BLaER1 (cell line): ENCODE results near the gene NPAS1.
A peak's percentile ranks its signal among the peaks of the same experiment; 100 is the strongest.

Source experiments
- H3K27ac ChIP-seq: shearing (Covaris generic); formaldehyde crosslinking; 2 replicates; pipeline ENCODE4 v1.8.1; 2022
- H3K27me3 ChIP-seq: shearing (Covaris generic); formaldehyde crosslinking; 2 replicates; pipeline ENCODE4 v1.8.1; 2022
- H3K36me3 ChIP-seq: shearing (Covaris generic); formaldehyde crosslinking; 2 replicates; pipeline ENCODE4 v1.8.1; 2022
- H3K4me1 ChIP-seq: shearing (Covaris generic); formaldehyde crosslinking; 2 replicates; pipeline ENCODE4 v1.8.1; 2022
- H3K4me2 ChIP-seq: shearing (Covaris generic); formaldehyde crosslinking; 2 replicates; pipeline ENCODE4 v1.8.1; 2022
- H3K4me3 ChIP-seq: shearing (Covaris generic); formaldehyde crosslinking; 2 replicates; pipeline ENCODE4 v1.8.1; 2022
- H3K9ac ChIP-seq: shearing (Covaris generic); formaldehyde crosslinking; 2 replicates; pipeline ENCODE4 v1.8.1; 2022
- H3K9me3 ChIP-seq: shearing (Covaris generic); formaldehyde crosslinking; 2 replicates; pipeline ENCODE4 v1.8.1; 2022
- H4K20me1 ChIP-seq: shearing (Covaris generic); formaldehyde crosslinking; 2 replicates; pipeline ENCODE4 v1.8.1; 2022
- Cebpa-rat ChIP-seq: shearing (Covaris generic); IDR thresholded peaks from 2 replicates; pipeline ENCODE4 v1.8.1; 2022

NPAS1 gene

DNA sequence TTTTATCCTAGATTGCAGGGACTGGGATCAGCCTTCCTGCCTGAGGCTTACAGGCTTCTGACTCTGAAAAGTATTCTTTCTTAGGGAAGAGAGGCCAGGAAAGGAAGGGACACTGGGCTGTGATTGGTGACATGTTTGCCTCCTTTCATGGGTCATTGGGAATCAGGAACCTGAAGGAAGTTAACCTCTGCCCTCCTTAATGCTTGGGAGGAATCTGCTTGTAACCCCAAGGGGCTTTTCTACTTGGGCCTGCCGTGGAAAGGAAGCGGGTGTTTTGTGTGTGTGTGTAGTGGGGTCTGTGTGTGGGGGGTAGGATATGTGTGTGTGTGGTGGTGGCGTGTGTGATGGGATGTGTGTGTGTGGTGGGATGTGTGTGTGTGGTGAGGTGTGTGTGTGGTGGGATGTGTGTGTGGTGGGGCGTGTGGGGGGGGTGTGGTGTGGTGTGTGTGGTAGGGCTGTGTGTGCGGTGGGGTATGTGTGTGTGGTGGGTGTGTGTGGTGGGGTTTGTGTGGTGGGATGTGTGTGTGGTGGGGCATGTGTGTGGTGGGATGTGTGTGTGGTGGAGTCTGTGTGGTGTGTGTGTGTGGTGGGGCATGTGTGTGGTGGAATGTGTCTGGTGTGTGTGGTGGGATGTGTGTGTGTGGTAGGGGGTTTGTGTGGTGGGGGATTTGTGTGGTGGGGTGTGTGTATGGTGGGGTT lies 41.3 kb upstream of the NPAS1 start:
- peaks cover 76% of the 10 kb centered on the region for H3K4me1 ChIP-seq
- no peak overlapping the region for H3K4me3 ChIP-seq
- no peak for TF ChIP-seq Cebpa-rat
- peaks cover 37% of the 10 kb centered on the region for H3K36me3 ChIP-seq
- peak overlapping the region; percentile 55 for H3K27ac ChIP-seq
- peak overlapping the region; percentile 20; the same call in 1 of the 2 replicates for H3K9ac ChIP-seq
- peaks cover 98% of the 10 kb centered on the region for H4K20me1 ChIP-seq
- no peaks in the 10 kb centered on the region for H3K9me3 ChIP-seq
- peak overlapping the region; percentile 76 for H3K4me2 ChIP-seq
- no peaks in the 10 kb centered on the region for H3K27me3 ChIP-seq

DNA sequence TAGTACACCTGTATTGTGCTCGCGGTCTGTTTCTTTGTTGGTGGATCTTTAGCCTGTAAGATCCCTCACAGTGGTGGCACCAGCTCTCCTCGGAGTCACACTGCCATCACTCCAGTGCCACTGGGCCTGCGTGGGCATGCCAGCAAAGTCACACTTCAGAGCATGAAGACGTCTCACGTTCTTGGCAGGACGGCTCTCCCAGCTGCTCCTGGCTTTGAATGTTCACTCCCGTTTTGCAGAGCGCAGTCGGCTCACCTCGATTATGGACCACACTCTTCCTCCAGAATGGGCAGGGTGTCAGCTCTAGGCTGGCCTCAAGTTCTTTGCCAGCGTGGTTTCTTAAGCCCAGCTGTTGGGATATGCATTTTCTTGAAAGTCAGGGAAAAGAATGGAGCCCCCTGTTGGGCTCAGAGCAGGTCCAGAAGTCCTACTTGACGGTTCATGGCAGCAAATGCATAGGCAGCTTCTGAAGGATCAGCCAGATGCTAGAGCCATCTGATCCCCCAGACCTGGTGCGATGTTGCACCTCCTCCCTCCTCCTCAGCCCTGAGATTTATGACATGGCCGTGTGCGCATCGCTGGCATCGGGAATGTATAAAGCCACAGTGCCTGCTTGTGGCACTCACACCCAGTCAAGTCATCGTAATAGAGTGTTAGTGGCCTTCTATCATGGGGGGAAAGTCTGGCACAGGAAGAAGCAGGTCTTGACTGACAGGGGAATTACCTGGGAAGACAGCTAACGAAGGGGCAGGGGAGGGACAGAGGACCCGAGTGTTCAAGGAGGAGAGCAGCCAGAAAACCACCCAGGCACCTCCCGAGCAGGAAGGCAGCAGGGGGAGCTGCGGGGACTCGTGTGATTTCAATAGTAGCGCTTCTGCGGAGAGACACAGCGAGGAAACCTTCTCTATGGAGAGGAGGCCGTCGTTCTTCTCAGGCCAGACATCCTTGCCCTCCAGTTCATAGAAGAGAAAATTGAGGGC lies 40.2 kb upstream of the NPAS1 start:
- Histone ChIP-seq H3K4me3 (no peak overlapping the region), H3K36me3 (peaks cover 27% of the 10 kb centered on the region), H4K20me1 (peaks cover 97% of the 10 kb centered on the region), H3K9ac (no peak overlapping the region), H3K27me3 (no peaks in the 10 kb centered on the region), H3K4me1 (peaks cover 68% of the 10 kb centered on the region), H3K9me3 (no peaks in the 10 kb centered on the region), H3K4me2 (no peak overlapping the region), H3K27ac (no peak overlapping the region)
- no peak for TF ChIP-seq Cebpa-rat

DNA sequence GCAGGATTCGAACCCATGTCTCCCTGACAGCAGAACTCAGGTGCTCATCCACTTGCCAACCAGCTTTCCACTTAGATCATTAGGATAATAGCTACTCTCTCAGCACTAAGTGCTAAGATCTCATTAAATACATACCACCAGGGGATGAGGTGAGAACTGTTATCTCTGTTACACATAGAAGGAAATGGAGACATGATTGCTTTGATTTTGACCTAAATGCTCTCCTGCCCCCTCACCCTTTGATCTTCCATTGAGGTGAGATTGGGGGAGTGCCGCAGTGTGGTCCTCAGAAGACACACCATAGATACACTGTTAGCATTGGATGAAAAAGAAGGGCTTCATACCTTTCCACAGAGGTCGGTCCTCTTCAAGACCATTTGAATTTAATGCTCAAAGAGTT lies 38.9 kb upstream of the NPAS1 start:
- Histone ChIP-seq H3K9ac (no peak overlapping the region), H3K36me3 (peaks cover 34% of the 10 kb centered on the region), H3K4me2 (peak overlapping the region; percentile 38)

DNA sequence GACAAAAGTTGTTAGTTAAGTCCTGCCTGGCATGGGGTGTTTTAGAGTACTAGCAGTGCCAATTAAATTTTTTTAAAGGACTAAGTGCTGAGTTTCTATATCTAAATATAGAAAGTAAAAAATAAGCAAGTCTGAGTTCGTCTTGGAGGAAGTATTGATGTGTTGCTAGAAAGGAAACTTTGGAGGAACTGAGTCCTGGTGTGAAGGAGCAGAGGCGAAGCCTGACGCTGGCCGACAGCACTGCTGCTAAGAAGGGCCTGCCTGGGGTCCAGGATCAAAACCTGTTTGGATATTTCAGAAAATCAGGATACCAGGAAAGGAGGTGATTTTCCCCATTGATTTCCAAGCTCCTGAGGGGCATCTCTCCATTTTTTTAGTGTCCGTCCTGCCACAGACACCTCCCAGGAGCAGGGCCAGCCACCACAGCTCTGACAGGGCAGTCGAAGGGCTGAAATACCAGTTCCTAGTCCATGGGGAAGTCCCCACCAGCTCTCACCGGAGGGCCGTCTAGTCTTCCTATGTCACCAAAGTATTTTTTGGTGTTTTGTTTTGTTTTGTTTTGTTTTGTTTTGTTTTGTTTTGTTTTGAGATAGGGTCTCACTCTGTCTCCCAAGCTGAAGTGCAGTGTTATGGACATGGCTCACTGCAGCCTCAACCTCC lies 38.2 kb upstream of the NPAS1 start:
- Histone ChIP-seq H4K20me1 (peaks cover 95% of the 10 kb centered on the region), H3K27me3 (no peaks in the 10 kb centered on the region), H3K4me2 (peak overlapping the region; percentile 38), H3K9me3 (no peaks in the 10 kb centered on the region), H3K27ac (no peak overlapping the region), H3K36me3 (peaks cover 39% of the 10 kb centered on the region), H3K4me3 (no peak overlapping the region), H3K4me1 (peaks cover 48% of the 10 kb centered on the region), H3K9ac (no peak overlapping the region)
- no peak for TF ChIP-seq Cebpa-rat

More for the DNA sequence above, 38.9 kb upstream of the NPAS1 start:
- Histone ChIP-seq H3K9me3 (no peaks in the 10 kb centered on the region), H3K4me3 (no peak overlapping the region), H3K4me1 (peaks cover 55% of the 10 kb centered on the region), H4K20me1 (peaks cover 97% of the 10 kb centered on the region), H3K27ac (no peak overlapping the region), H3K27me3 (no peaks in the 10 kb centered on the region)
- no peak for TF ChIP-seq Cebpa-rat

DNA sequence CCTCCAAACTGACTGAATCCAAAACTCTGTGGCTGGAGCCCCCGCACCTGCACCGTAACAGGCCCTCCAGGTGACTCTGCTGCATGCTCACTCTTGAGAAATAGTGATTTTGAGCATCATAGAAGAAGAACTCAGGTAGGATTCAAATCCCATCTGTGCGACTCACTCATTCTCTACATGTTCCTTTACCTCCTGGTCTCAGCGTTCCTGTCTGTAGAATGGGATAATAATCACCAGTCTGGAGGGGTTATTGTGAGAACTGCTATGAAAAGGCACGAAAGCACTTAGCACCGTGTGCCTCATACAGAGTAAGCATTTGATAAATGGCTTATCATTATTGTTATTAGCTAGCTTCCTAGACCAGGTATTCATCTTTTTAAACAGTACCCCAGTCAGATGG lies 36.5 kb upstream of the NPAS1 start:
- H3K36me3 ChIP-seq, result peaks cover 51% of the 10 kb centered on the region
- H4K20me1 ChIP-seq, result peaks cover 83% of the 10 kb centered on the region
- no peak for TF ChIP-seq Cebpa-rat
- H3K4me2 ChIP-seq, result no peak overlapping the region
- no peaks in the 10 kb centered on the region for H3K27me3 ChIP-seq
- no peaks in the 10 kb centered on the region for H3K9me3 ChIP-seq
- peaks cover 32% of the 10 kb centered on the region for H3K4me1 ChIP-seq
- H3K27ac ChIP-seq, result no peak overlapping the region
- no peak overlapping the region for H3K9ac ChIP-seq
- H3K4me3 ChIP-seq, result no peak overlapping the region

DNA sequence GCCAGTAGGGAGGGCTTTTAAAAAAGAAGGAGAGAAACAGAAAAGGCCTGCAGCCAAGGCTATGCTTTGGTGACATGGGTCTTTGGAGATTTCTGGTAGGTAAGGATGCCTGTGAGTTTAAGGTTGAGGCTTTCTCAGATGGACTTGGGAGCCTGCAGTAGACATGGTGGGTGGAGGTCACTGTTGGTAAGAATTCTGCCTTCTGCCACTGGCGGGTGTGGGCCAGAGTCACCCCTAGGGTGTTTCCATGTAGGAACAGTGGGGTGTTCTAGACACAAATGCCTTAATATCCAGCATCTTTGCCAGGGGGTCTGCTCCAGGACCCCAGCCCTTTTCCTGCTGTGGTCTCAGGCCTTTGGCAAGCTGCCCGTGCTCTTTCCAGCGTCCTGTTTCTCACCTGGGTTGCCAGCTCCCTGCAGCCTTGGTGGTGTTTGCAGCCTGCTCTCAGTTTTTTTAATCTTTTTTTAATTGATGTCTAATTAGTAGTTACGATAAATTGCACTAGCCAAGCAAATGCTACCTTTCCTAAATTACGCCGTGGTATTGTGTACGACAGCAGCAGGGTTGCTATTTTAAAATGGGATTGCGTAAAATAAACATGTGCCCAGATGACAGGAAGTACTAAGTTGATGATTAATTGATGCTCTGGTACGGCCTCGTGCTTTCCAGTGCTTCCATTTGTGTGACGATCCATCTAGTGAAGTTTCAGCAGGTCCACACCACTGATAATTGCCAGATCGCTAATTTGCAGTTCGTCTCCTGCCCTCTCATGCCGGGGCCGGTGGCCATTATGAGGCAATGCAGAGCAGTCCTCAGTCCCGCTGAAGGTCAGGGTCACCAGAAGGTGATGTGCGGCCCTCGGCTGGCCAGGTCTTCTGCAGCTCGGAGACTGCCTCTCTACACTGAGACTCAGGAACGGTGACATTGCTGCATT lies 35.3 kb upstream of the NPAS1 start:
- Histone ChIP-seq H3K27ac (no peak overlapping the region), H3K9ac (no peak overlapping the region), H3K4me3 (no peak overlapping the region), H3K9me3 (no peaks in the 10 kb centered on the region), H4K20me1 (peaks cover 83% of the 10 kb centered on the region), H3K4me1 (peaks cover 25% of the 10 kb centered on the region), H3K36me3 (peaks cover 63% of the 10 kb centered on the region), H3K27me3 (no peaks in the 10 kb centered on the region), H3K4me2 (no peak overlapping the region)
- TF ChIP-seq Cebpa-rat, result no peak

DNA sequence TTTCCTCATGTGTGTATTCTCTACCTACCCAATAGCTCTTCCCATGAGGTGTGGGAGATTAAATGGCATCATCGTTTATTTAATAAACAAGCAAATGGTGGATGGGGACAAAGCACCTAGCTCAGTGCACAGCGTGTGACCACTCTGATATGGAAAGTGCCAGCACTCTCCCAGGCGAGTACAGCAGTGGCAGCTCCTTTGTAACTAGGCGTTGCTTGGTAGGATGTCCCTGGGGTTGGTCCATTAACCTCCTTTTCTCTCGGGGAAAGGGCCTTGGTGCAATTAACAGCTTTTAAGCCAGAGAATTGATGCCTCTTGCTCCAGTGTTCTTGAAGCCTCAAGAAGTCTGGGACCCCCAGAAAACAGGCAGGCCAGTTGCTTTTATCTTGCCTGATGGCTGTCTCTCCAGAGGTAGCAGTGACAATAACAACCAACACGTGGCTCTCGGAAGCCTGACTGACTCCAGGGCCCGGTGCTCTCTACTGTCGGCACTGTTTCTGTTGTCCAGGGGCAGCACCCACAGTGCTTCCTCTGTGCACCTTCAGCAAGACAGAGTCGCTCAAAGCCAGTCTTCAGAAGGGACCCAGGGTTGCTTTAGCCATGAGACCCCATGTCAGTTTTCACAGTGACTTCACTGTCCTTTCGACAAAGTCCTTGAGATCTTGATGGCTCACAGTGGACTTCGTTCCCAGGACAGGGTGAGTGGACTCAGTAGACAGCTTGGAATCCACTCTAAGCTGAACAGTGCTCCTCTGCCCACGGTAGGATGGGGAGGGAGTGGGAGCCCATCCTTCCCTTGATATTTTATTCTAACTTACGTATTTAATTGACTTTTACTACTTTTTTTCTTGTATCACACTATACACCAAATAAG lies 33.9 kb upstream of the NPAS1 start:
- no peak overlapping the region for H3K4me3 ChIP-seq
- H3K27me3 ChIP-seq, result no peaks in the 10 kb centered on the region
- no peak overlapping the region for H3K4me2 ChIP-seq
- H3K27ac ChIP-seq, result no peak overlapping the region
- H3K9me3 ChIP-seq, result no peaks in the 10 kb centered on the region
- H3K4me1 ChIP-seq, result peaks cover 17% of the 10 kb centered on the region
- no peak for TF ChIP-seq Cebpa-rat
- no peak overlapping the region for H3K9ac ChIP-seq
- peaks cover 69% of the 10 kb centered on the region for H3K36me3 ChIP-seq
- peaks cover 83% of the 10 kb centered on the region for H4K20me1 ChIP-seq

DNA sequence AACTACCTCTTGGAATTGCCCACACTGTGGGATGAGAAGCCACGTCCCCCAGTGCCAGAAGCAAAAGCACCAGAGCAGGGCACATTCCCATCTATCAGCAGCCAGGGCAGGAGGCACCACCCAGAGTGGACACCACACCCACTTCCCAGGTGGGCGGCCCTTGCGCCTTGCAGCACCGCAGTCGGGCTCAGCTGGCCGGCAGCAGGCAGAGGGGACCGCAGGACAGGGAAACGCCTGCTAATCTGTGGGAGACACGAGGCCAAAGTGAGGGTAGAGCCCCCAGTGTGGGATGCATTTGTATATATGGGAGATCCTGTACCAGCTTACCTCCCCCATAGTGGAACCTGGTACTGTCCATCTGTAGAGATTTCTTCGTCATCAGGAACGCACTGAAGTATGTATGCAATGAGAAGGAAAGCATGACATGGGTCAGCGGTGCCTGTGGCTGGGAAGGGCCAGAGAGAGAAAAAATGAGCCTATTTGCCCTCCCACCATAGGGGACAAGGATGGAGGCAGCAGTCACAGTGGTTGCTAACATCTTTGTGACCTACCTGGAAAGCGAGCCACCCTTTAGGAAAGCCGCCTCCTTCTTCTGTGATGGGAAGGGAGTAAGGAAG lies 30.9 kb upstream of the NPAS1 start:
- H3K36me3 ChIP-seq, result peaks cover 86% of the 10 kb centered on the region

More for the DNA sequence above, 30.9 kb upstream of the NPAS1 start:
- Histone ChIP-seq H4K20me1 (peaks cover 81% of the 10 kb centered on the region), H3K27ac (no peak overlapping the region), H3K4me1 (peaks cover 16% of the 10 kb centered on the region), H3K27me3 (no peaks in the 10 kb centered on the region), H3K9me3 (no peaks in the 10 kb centered on the region), H3K9ac (no peak overlapping the region), H3K4me3 (no peak overlapping the region), H3K4me2 (no peak overlapping the region)
- TF ChIP-seq Cebpa-rat, result no peak
